HepG2 (cell line): Measurements from ENCODE around the gene MTSS2. TPM values are rescaled to one million over a fixed set of nuclear protein-coding genes. Genes with fewer than 3 reads are reported as not detected.

Source experiments
- KDM2A ChIP-seq: sonication (generic); formaldehyde crosslinking; IDR thresholded peaks from 2 replicates; pipeline ENCODE4 v1.4.0; 2020; ENCODE audit warnings: low read depth, missing genetic modification reagents, borderline replicate concordance
- NFE2L1 ChIP-seq: sonication (generic); formaldehyde crosslinking; IDR thresholded peaks from 2 replicates; pipeline ENCODE4 v1.4.0; 2020; ENCODE audit warnings: missing genetic modification reagents, mild to moderate bottlenecking, borderline replicate concordance
- NFIC ChIP-seq: IDR thresholded peaks from 2 replicates; pipeline ENCODE4 v1.6.1; 2012; ENCODE audit warnings: mild to moderate bottlenecking, low read length, inconsistent platforms
- NR0B2 ChIP-seq: sonication (generic); formaldehyde crosslinking; IDR thresholded peaks from 2 replicates; pipeline ENCODE4 v1.4.0; 2020; ENCODE audit warnings: mild to moderate bottlenecking, missing genetic modification reagents
- PBX3 ChIP-seq: sonication (generic); formaldehyde crosslinking; IDR thresholded peaks from 2 replicates; pipeline ENCODE4 v1.8.1; 2023; ENCODE audit warnings: missing genetic modification reagents, inconsistent platforms, borderline replicate concordance
- POLR2AphosphoS2 ChIP-seq: IDR thresholded peaks from 2 replicates; pipeline ENCODE4 v1.6.1; 2011; ENCODE audit warnings: low read depth, low read length, improper control_type of control experiment
- REST ChIP-seq, 2 experiments: IDR thresholded peaks; 2 replicates each; pipeline ENCODE4 v1.6.1; 2011 to 2012; ENCODE audit warnings: low read length in 2 of 2, borderline replicate concordance in 1 of 2, low read depth in 1 of 2, mild to moderate bottlenecking in 1 of 2, moderate library complexity in 1 of 2
- ZBTB37 ChIP-seq: sonication (generic); formaldehyde crosslinking; IDR thresholded peaks from 2 replicates; pipeline ENCODE4 v1.4.0; 2020; ENCODE audit warnings: mild to moderate bottlenecking, missing genetic modification reagents
- ZNF407 ChIP-seq: sonication (generic); formaldehyde crosslinking; IDR thresholded peaks from one replicate; pipeline ENCODE4 v1.5.1; 2020; ENCODE audit warnings: mild to moderate bottlenecking, missing genetic modification reagents; ENCODE audit errors: not compliant biosample characterization
- ZNF543 ChIP-seq: sonication (generic); formaldehyde crosslinking; IDR thresholded peaks from 2 replicates; pipeline ENCODE4 v1.4.0; 2020; ENCODE audit warnings: mild to moderate bottlenecking, missing genetic modification reagents
- ZNF737 ChIP-seq: sonication (generic); formaldehyde crosslinking; IDR thresholded peaks from 2 replicates; pipeline ENCODE4 v1.5.0; 2020; ENCODE audit warnings: missing genetic modification reagents, mild to moderate bottlenecking, borderline replicate concordance
- ZZZ3 ChIP-seq: sonication (generic); formaldehyde crosslinking; IDR thresholded peaks from 2 replicates; pipeline ENCODE4 v1.4.0; 2020; ENCODE audit warnings: missing genetic modification reagents, mild to moderate bottlenecking, borderline replicate concordance
- polyA plus RNA-seq, 8 experiments: library from polyadenylated mRNA; depleted of rRNA in 3 of 8; stranded (reverse) in 7 of 8; unstranded in 1 of 8; fragments of >200 nt; fragmentation: Illumina TruSeq in 4 of 8; extraction: Trizol in 4 of 8; gene quantifications; 2 replicates each; pipeline versions ENCODE4 v1.2.1 to v1.2.3, GENCODE V29; 2011 to 2016; ENCODE audit warnings: low read depth in 4 of 8, missing spikeins in 1 of 8, mixed read lengths in 1 of 8; ENCODE audit not compliant: insufficient read depth in 1 of 8
- total RNA-seq, 5 experiments: library from RNA; depleted of rRNA; stranded (reverse); fragments of >200 nt; fragmentation: Illumina TruSeq; extraction: Trizol; gene quantifications; 2 replicates each; pipeline ENCODE4 v1.2.3, GENCODE V29; 2016; ENCODE audit warnings: low read depth in 1 of 5

Gene MTSS2
- total and polyA plus RNA-seq, 2 of the 13 experiments (the other 11 are each of a cell fraction or from before 2014, with no cell fraction given), result 132 to 242 TPM

GRCh38 chr16:70659953-70660671 is 25.7 kb downstream of the MTSS2 start (continued):
- TF ChIP-seq KDM2A (CRISPR knock-in tag) (peak; percentile 10; the same call in 1 of the 2 replicates), ZZZ3 (CRISPR knock-in tag) (no peak), NR0B2 (CRISPR knock-in tag) (no peak), POLR2AphosphoS2 (no peak), ZBTB37 (CRISPR knock-in tag) (no peak), ZNF543 (CRISPR knock-in tag) (no peak), NFIC (no peak), ZNF737 (CRISPR knock-in tag) (no peak), NFE2L1 (CRISPR knock-in tag) (no peak), ZNF407 (CRISPR knock-in tag) (no peak), PBX3 (CRISPR knock-in tag) (no peak), REST (IDR thresholded peaks at IDR 0.05; ENCODE audit: borderline replicate concordance in 1 of 2, low read depth in 1 of 2, low read length in 2 of 2) (no peak)
